HepG2 (cell line): ENCODE results near the gene HS3ST1.

Experiments
- CAMTA2 ChIP-seq: sonication (generic); formaldehyde crosslinking; IDR thresholded peaks from 2 replicates; pipeline ENCODE4 v1.4.0; 2020; ENCODE audit warnings: mild to moderate bottlenecking, missing genetic modification reagents, borderline replicate concordance
- EP300 ChIP-seq, 3 experiments: sonication (generic) in 1 of 3; formaldehyde crosslinking in 1 of 3; IDR thresholded peaks; 2 replicates each; pipeline versions ENCODE4 v1.5.1 to v1.6.1; 2011 to 2020; ENCODE audit warnings: low read depth in 2 of 3, low read length in 2 of 3, borderline replicate concordance in 1 of 3, improper control_type of control experiment in 1 of 3, mild to moderate bottlenecking in 1 of 3, missing genetic modification reagents in 1 of 3, moderate library complexity in 1 of 3
- FOXP1 ChIP-seq, 2 experiments: fragments of 450-650 bp in 1 of 2; IDR thresholded peaks; 2 replicates each; pipeline ENCODE4 v1.6.1; 2017 to 2018; ENCODE audit warnings: antibody characterized with exemption in 1 of 2
- HDAC6 ChIP-seq: fragments of 200-600 bp; sonication (generic); IDR thresholded peaks from 2 replicates; pipeline ENCODE4 v1.7.0; 2017; ENCODE audit warnings: mild to moderate bottlenecking, antibody characterized with exemption, low read length, low read depth
- KDM5A ChIP-seq: fragments of 200-600 bp; sonication (generic); IDR thresholded peaks from 2 replicates; pipeline ENCODE4 v1.7.0; 2018; ENCODE audit warnings: antibody characterized with exemption, mild to moderate bottlenecking, low read length, borderline replicate concordance
- MAZ ChIP-seq, 2 experiments: sonication (generic) in 1 of 2; formaldehyde crosslinking in 1 of 2; IDR thresholded peaks; 2 replicates each; pipeline versions ENCODE4 v1.5.0 to v1.6.1; 2012 to 2020; ENCODE audit warnings: low read depth in 2 of 2, mild to moderate bottlenecking in 2 of 2, borderline replicate concordance in 1 of 2, improper control_type of control experiment in 1 of 2, low read length in 1 of 2, missing genetic modification reagents in 1 of 2, moderate library complexity in 1 of 2
- MXI1 ChIP-seq: IDR thresholded peaks from 3 replicates; pipeline ENCODE4 v1.6.1; 2012; ENCODE audit warnings: low read depth, low read length, inconsistent platforms, borderline replicate concordance
- NFRKB ChIP-seq: fragments of 450-650 bp; IDR thresholded peaks from 2 replicates; pipeline ENCODE4 v1.6.1; 2017
- PHF5A ChIP-seq: IDR thresholded peaks from one replicate; pipeline ENCODE4 v1.6.1; 2018; ENCODE audit warnings: low read depth, missing genetic modification reagents; ENCODE audit not compliant: unreplicated experiment
- RXRA ChIP-seq: sonication (generic); formaldehyde crosslinking; IDR thresholded peaks from 2 replicates; pipeline ENCODE4 v1.5.1; 2020; ENCODE audit warnings: missing genetic modification reagents
- THAP8 ChIP-seq: sonication (generic); formaldehyde crosslinking; IDR thresholded peaks from 2 replicates; pipeline ENCODE4 v1.5.1; 2020; ENCODE audit warnings: missing genetic modification reagents, mild to moderate bottlenecking, borderline replicate concordance
- TF ChIP-seq, protein P1 (sequence below): IDR thresholded peaks from 2 replicates; pipeline ENCODE4 v1.6.1; 2012; ENCODE audit warnings: inconsistent platforms
- TF ChIP-seq, protein P2 (sequence below): sonication (generic); formaldehyde crosslinking; IDR thresholded peaks from 2 replicates; pipeline ENCODE4 v1.5.0; 2020; ENCODE audit warnings: mild to moderate bottlenecking, missing genetic modification reagents, moderate library complexity

GRCh38 chr4:11404431-11404830 is 24.3 kb downstream of the HS3ST1 start:
- TF ChIP-seq KDM5A (no peak), CAMTA2 (CRISPR knock-in tag) (no peak), MXI1 (no peak), PHF5A (CRISPR knock-in tag) (no peak), FOXP1 (IDR thresholded peaks at IDR 0.05) (no peak), FOXP1 (CRISPR knock-in tag; IDR thresholded peaks at IDR 0.05) (no peak), EP300 (IDR thresholded peaks at IDR 0.05; ENCODE audit: low read depth in 2 of 2, low read length in 2 of 2) (no peak), EP300 (CRISPR knock-in tag; IDR thresholded peaks at IDR 0.05; ENCODE audit: borderline replicate concordance) (no peak), RXRA (CRISPR knock-in tag) (no peak), THAP8 (no peak), HDAC6 (no peak), NFRKB (no peak), MAZ (IDR thresholded peaks at IDR 0.05; ENCODE audit: borderline replicate concordance, low read depth, low read length) (no peak), MAZ (CRISPR knock-in tag; IDR thresholded peaks at IDR 0.05; ENCODE audit: low read depth) (no peak)
- TF ChIP-seq, protein P1, sequence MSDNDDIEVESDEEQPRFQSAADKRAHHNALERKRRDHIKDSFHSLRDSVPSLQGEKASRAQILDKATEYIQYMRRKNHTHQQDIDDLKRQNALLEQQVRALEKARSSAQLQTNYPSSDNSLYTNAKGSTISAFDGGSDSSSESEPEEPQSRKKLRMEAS: no peak
- TF ChIP-seq, protein P2, sequence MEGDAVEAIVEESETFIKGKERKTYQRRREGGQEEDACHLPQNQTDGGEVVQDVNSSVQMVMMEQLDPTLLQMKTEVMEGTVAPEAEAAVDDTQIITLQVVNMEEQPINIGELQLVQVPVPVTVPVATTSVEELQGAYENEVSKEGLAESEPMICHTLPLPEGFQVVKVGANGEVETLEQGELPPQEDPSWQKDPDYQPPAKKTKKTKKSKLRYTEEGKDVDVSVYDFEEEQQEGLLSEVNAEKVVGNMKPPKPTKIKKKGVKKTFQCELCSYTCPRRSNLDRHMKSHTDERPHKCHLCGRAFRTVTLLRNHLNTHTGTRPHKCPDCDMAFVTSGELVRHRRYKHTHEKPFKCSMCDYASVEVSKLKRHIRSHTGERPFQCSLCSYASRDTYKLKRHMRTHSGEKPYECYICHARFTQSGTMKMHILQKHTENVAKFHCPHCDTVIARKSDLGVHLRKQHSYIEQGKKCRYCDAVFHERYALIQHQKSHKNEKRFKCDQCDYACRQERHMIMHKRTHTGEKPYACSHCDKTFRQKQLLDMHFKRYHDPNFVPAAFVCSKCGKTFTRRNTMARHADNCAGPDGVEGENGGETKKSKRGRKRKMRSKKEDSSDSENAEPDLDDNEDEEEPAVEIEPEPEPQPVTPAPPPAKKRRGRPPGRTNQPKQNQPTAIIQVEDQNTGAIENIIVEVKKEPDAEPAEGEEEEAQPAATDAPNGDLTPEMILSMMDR (CRISPR knock-in tag): no peak
